Measurements from ENCODE around the gene FAM50A.
A peak's percentile ranks its signal among the peaks of the same experiment; 100 is the strongest.
"Not testable (repeated sequence)": the region's sequence is repeated elsewhere in the genome, so short reads cannot be mapped to it uniquely, and the experiment has no call there.

FAM50A gene, protein sequence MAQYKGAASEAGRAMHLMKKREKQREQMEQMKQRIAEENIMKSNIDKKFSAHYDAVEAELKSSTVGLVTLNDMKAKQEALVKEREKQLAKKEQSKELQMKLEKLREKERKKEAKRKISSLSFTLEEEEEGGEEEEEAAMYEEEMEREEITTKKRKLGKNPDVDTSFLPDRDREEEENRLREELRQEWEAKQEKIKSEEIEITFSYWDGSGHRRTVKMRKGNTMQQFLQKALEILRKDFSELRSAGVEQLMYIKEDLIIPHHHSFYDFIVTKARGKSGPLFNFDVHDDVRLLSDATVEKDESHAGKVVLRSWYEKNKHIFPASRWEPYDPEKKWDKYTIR

GRCh38 chrX:154443992-154444754, at the start of gene FAM50A:
TSS of gene FAM50A (plus strand) at chrX:154444141. CDS start at chrX:154444236, 95 bp downstream.
- no peak for TF ChIP-seq SUZ12 (IDR thresholded peaks at IDR 0.05; ENCODE audit: extremely low read depth, insufficient read depth, insufficient read length)
- no peak for TF ChIP-seq ZNF274 (IDR thresholded peaks at IDR 0.05; ENCODE audit: low read depth, low read length)
- TF ChIP-seq YY1 (IDR thresholded peaks at IDR 0.05; ENCODE audit: insufficient read depth, insufficient read length): no peak
- Histone ChIP-seq H3K4me1 (ENCODE audit: insufficient read depth, insufficient read length) (no peaks in the 10 kb centered on the region), H3K4me3 (ENCODE audit: insufficient read length, low read depth) (peak within 1 kb of the TSS; percentile 28), H3K36me3 (ENCODE audit: insufficient read depth, insufficient read length, low read length) (peaks cover 58% of the 10 kb centered on the region), H3K27me3 (ENCODE audit: insufficient read depth, insufficient read length) (no peaks in the 10 kb centered on the region), H3K9me3 (ENCODE audit: insufficient read depth, low read length) (no peaks in the 10 kb centered on the region), H3K9ac (ENCODE audit: insufficient read length, low read depth) (peak within 1 kb of the TSS; percentile 80)
- DNase-seq (ENCODE audit: low read depth, low spot score): no peak

DNA sequence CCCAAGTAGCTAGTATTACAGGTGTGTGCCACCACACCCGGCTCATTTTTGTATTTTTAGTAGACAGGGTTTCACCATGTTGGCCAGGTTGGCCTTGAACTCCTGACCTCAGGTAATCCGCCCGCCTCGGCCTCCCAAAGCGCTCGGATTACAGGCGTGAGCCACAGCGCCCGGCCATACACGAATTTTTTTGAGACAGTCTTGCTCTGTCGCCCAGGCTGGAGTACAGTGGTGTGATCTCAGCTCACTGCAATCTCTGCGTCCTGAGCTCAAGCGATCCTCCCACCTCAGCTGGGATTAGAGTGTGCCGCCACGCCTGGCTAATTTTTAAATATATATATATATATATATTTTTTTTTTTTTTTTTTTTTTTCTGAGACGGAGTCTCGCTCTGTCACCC, 47.6 kb upstream of the FAM50A start:
- not testable (repeated sequence) for DNase-seq (ENCODE audit: low read depth, low spot score); H3K4me3 ChIP-seq (ENCODE audit: insufficient read length, low read depth); H3K27me3 ChIP-seq (ENCODE audit: insufficient read depth, insufficient read length); H3K9me3 ChIP-seq (ENCODE audit: insufficient read depth, low read length); H3K4me1 ChIP-seq (ENCODE audit: insufficient read depth, insufficient read length); H3K9ac ChIP-seq (ENCODE audit: insufficient read length, low read depth)
- H3K36me3 ChIP-seq (ENCODE audit: insufficient read depth, insufficient read length, low read length): peaks cover 27% of the 10 kb centered on the region

GRCh38 chrX:154396973-154397887, 46.7 kb upstream of the FAM50A start:
- Histone ChIP-seq H3K4me1 (ENCODE audit: insufficient read depth, insufficient read length) (peaks cover 2% of the 10 kb centered on the region), H3K27me3 (ENCODE audit: insufficient read depth, insufficient read length) (no peaks in the 10 kb centered on the region), H3K4me3 (ENCODE audit: insufficient read length, low read depth) (peak overlapping the region; percentile 71), H3K9me3 (ENCODE audit: insufficient read depth, low read length) (no peaks in the 10 kb centered on the region), H3K36me3 (ENCODE audit: insufficient read depth, insufficient read length, low read length) (peaks cover 29% of the 10 kb centered on the region), H3K9ac (ENCODE audit: insufficient read length, low read depth) (peak overlapping the region; percentile 81)
- TF ChIP-seq SUZ12 (IDR thresholded peaks at IDR 0.05; ENCODE audit: extremely low read depth, insufficient read depth, insufficient read length) (no peak), YY1 (IDR thresholded peaks at IDR 0.05; ENCODE audit: insufficient read depth, insufficient read length) (no peak), ZNF274 (IDR thresholded peaks at IDR 0.05; ENCODE audit: low read depth, low read length) (no peak)
- no peak for DNase-seq (ENCODE audit: low read depth, low spot score)

DNA sequence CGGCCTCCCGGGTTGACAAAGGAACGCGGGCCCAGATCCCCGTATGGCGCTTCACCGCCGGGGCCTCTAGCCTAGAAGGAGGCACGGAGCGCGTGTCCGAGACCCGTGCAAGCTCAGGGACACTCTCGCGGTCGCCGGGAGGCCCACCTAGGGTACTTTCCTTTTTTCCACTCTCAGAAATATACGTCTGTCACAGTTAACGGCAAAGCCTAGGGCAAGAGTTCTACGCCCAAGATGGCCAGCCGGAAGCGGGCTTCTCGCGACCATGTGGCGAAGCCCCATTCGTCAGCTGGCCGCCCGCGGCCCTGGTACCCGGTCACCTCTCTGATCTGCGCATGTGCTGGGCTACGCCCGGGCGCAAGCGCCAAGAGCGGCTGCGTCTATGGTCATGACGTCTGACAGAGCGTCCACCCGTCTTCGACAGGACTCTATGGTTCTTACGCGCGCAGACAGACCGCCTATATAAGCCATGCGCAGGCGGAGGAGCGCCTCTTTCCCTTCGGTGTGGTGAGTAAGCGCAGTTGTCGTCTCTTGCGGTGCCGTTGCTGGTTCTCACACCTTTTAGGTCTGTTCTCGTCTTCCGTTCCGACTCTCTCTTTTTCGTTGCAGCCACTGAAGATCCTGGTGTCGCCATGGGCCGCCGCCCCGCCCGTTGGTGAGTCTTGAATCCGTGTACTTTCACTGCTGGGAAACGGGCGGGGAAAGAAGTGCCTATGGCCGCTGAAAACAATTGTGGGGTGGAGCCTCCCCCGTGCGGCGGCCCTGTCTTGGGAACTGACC, 45.9 kb upstream of the FAM50A start, which contains the start of gene RPL10:
TSS of gene RPL10 (plus strand) at position 490 of the 780 bp plus-strand sequence. CDS start at position 633, 143 bp downstream.
- H3K4me3 ChIP-seq (ENCODE audit: insufficient read length, low read depth): peak within 1 kb of the TSS; percentile 71
- no peak for TF ChIP-seq ZNF274 (IDR thresholded peaks at IDR 0.05; ENCODE audit: low read depth, low read length)
- DNase-seq (ENCODE audit: low read depth, low spot score): peak; percentile 82
- peaks cover 2% of the 10 kb centered on the region for H3K4me1 ChIP-seq (ENCODE audit: insufficient read depth, insufficient read length)
- no peaks in the 10 kb centered on the region for H3K27me3 ChIP-seq (ENCODE audit: insufficient read depth, insufficient read length)
- no peaks in the 10 kb centered on the region for H3K9me3 ChIP-seq (ENCODE audit: insufficient read depth, low read length)
- peak within 1 kb of the TSS; percentile 85 for H3K9ac ChIP-seq (ENCODE audit: insufficient read length, low read depth)
- peaks cover 29% of the 10 kb centered on the region for H3K36me3 ChIP-seq (ENCODE audit: insufficient read depth, insufficient read length, low read length)

GRCh38 chrX:154398668-154399526, 45.0 kb upstream of the FAM50A start:
- no peak for DNase-seq (ENCODE audit: low read depth, low spot score)
- Histone ChIP-seq H3K9me3 (ENCODE audit: insufficient read depth, low read length) (no peaks in the 10 kb centered on the region), H3K27me3 (ENCODE audit: insufficient read depth, insufficient read length) (no peaks in the 10 kb centered on the region), H3K9ac (ENCODE audit: insufficient read length, low read depth) (peak overlapping the region; percentile 85), H3K36me3 (ENCODE audit: insufficient read depth, insufficient read length, low read length) (peaks cover 29% of the 10 kb centered on the region), H3K4me3 (ENCODE audit: insufficient read length, low read depth) (peak overlapping the region; percentile 71), H3K4me1 (ENCODE audit: insufficient read depth, insufficient read length) (peaks cover 2% of the 10 kb centered on the region)
- no peak for TF ChIP-seq YY1 (IDR thresholded peaks at IDR 0.05; ENCODE audit: insufficient read depth, insufficient read length)

Data from NT2/D1 (cell line).